Mesenchymal stem cell (in vitro differentiated cells and primary cell): ENCODE data around the gene PTPRN2.

Experiments
- DNase-seq: peaks from one replicate; pipeline ENCODE4 v3.0.0-alpha.2; 2013
- H2AFZ ChIP-seq: one replicate; pipeline ENCODE4 v1.6.1; 2013; ENCODE audit warnings: low read depth, mild to moderate bottlenecking, control low read depth, inconsistent platforms, low read length, moderate library complexity
- H2AK5ac ChIP-seq: 2 replicates; pipeline ENCODE4 v1.6.1; 2013; ENCODE audit warnings: low read length, moderate library complexity, mild to moderate bottlenecking, inconsistent platforms; ENCODE audit not compliant: severe bottlenecking
- H2BK120ac ChIP-seq: one replicate; pipeline ENCODE4 v1.6.1; 2013; ENCODE audit warnings: low read depth, mild to moderate bottlenecking, inconsistent platforms, low read length, moderate library complexity
- H2BK12ac ChIP-seq, 2 experiments: one replicate each; pipeline ENCODE4 v1.6.1; 2013; ENCODE audit warnings: inconsistent platforms in 2 of 2, low read length in 2 of 2, mild to moderate bottlenecking in 2 of 2, moderate library complexity in 2 of 2, control low read depth in 1 of 2
- H2BK15ac ChIP-seq: one replicate; pipeline ENCODE4 v1.6.1; 2013; ENCODE audit warnings: mild to moderate bottlenecking, low read depth, inconsistent platforms; ENCODE audit not compliant: poor library complexity, severe bottlenecking
- H2BK5ac ChIP-seq: 2 replicates; pipeline ENCODE4 v1.6.1; 2013; ENCODE audit warnings: low read depth, mild to moderate bottlenecking, low read length, control low read depth, inconsistent platforms; ENCODE audit not compliant: poor library complexity, severe bottlenecking
- H3K14ac ChIP-seq, 2 experiments: one replicate each; pipeline ENCODE4 v1.6.1; 2013; ENCODE audit warnings: inconsistent platforms in 2 of 2, low read length in 2 of 2, control low read depth in 1 of 2, mild to moderate bottlenecking in 1 of 2, moderate library complexity in 1 of 2
- H3K18ac ChIP-seq, 2 experiments: one replicate each; pipeline ENCODE4 v1.6.1; 2013; ENCODE audit warnings: inconsistent platforms in 2 of 2, low read length in 2 of 2, control low read depth in 1 of 2, low read depth in 1 of 2, mild to moderate bottlenecking in 1 of 2
- H3K23ac ChIP-seq, 2 experiments: one replicate each; pipeline ENCODE4 v1.6.1; 2013; ENCODE audit warnings: inconsistent platforms in 2 of 2, low read length in 2 of 2, mild to moderate bottlenecking in 2 of 2, moderate library complexity in 2 of 2, control low read depth in 1 of 2
- H3K27ac ChIP-seq: 2 replicates; pipeline ENCODE4 v1.5.1; 2013; ENCODE audit warnings: mild to moderate bottlenecking, moderate library complexity, low read length, control low read depth, inconsistent platforms; ENCODE audit not compliant: poor library complexity, severe bottlenecking
- H3K27me3 ChIP-seq, 2 experiments: 2 replicates each; pipeline versions ENCODE4 v1.6.1 to v1.7.0; 2013; ENCODE audit warnings: low read length in 2 of 2, mild to moderate bottlenecking in 2 of 2, moderate library complexity in 2 of 2, control low read depth in 1 of 2, inconsistent platforms in 1 of 2; ENCODE audit not compliant: control insufficient read depth in 1 of 2, insufficient read depth in 1 of 2
- H3K36me3 ChIP-seq, 2 experiments: 2 replicates each; pipeline versions ENCODE4 v1.6.1 to v1.7.0; 2013; ENCODE audit warnings: low read length in 2 of 2, control low read depth in 1 of 2, inconsistent platforms in 1 of 2, low read depth in 1 of 2, mild to moderate bottlenecking in 1 of 2; ENCODE audit not compliant: insufficient read depth in 2 of 2, control insufficient read depth in 1 of 2
- H3K4ac ChIP-seq, 2 experiments: one replicate each; pipeline ENCODE4 v1.6.1; 2013; ENCODE audit warnings: inconsistent platforms in 2 of 2, low read length in 2 of 2, mild to moderate bottlenecking in 2 of 2, moderate library complexity in 2 of 2, control low read depth in 1 of 2, low read depth in 1 of 2
- H3K4me1 ChIP-seq: 2 replicates; pipeline ENCODE4 v1.6.1; 2013; ENCODE audit warnings: low read depth, low read length, control low read depth; ENCODE audit not compliant: control insufficient read depth, insufficient read depth
- H3K4me2 ChIP-seq: 2 replicates; pipeline ENCODE4 v1.6.1; 2013; ENCODE audit warnings: low read length, mild to moderate bottlenecking, inconsistent platforms; ENCODE audit not compliant: poor library complexity, severe bottlenecking
- H3K4me3 ChIP-seq, 2 experiments: 2 replicates each; pipeline versions ENCODE4 v1.5.1 to v1.7.0; 2013; ENCODE audit warnings: low read length in 2 of 2, mild to moderate bottlenecking in 2 of 2, control low read depth in 1 of 2, low read depth in 1 of 2; ENCODE audit not compliant: insufficient read depth in 1 of 2
- H3K79me1 ChIP-seq: replicated peaks from 2 replicates; pipeline ENCODE4 v1.6.1; 2013; ENCODE audit warnings: mild to moderate bottlenecking, control low read depth, low read length, inconsistent platforms; ENCODE audit not compliant: poor library complexity, severe bottlenecking
- H3K9ac ChIP-seq: 2 replicates; pipeline ENCODE4 v1.7.0; 2013; ENCODE audit warnings: mild to moderate bottlenecking, low read length, moderate library complexity
- H3K9me3 ChIP-seq: 2 replicates; pipeline ENCODE4 v1.7.0; 2013; ENCODE audit warnings: mild to moderate bottlenecking, low read length; ENCODE audit not compliant: control insufficient read depth
- H4K8ac ChIP-seq: one replicate; pipeline ENCODE4 v1.6.1; 2013; ENCODE audit warnings: inconsistent platforms, mild to moderate bottlenecking, low read length, moderate library complexity
- H4K91ac ChIP-seq: one replicate; pipeline ENCODE4 v1.6.1; 2013; ENCODE audit warnings: mild to moderate bottlenecking, low read length, inconsistent platforms
- WGBS: methylation state at CpG from one replicate; pipeline ENCODE4 v1.1.7; 2013; ENCODE audit warnings: mixed read lengths; 5-methylcytosine and 5-hydroxymethylcytosine counted together

Gene PTPRN2

DNA sequence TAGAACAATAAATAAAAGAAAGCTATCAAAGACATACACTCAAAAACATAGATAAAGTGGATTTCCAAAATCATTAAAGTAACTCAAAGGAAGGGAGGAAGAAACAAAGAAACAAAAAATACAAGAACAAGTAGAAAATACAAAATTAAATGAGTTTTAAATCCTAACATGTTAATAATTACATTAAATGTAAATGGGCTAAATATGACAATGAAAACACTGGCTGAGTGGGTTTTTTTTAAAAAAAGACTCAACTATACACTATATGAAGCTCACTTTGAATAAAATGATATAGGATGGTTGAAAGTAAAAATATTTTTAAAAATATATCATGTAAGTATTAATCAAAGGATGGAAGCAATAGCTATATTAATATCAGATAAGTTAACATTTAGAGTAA lies 371.4 kb downstream of the PTPRN2 start:
- no peaks in the 10 kb centered on the region for H3K4me1 ChIP-seq
- no peak overlapping the region for H2BK12ac ChIP-seq
- H3K36me3 ChIP-seq: no peaks in the 10 kb centered on the region
- no peak overlapping the region for H2BK15ac ChIP-seq
- no peak overlapping the region for H3K9ac ChIP-seq
- H3K14ac ChIP-seq: no peak overlapping the region
- H2BK5ac ChIP-seq: no peak overlapping the region
- H3K27me3 ChIP-seq: no peaks in the 10 kb centered on the region
- H3K9me3 ChIP-seq: peaks cover 43% of the 10 kb centered on the region
- H3K79me1 ChIP-seq: no peaks in the 10 kb centered on the region
- H3K23ac ChIP-seq: no peak overlapping the region
- no peak overlapping the region for H4K91ac ChIP-seq
- H3K4ac ChIP-seq: no peak overlapping the region
- no peak for DNase-seq
- H3K18ac ChIP-seq: no peak overlapping the region
- H2AFZ ChIP-seq: no peak overlapping the region
- no peak overlapping the region for H3K27ac ChIP-seq
- H4K8ac ChIP-seq: no peak overlapping the region
- no peak overlapping the region for H3K4me3 ChIP-seq
- no peak overlapping the region for H3K4me2 ChIP-seq
- no peak overlapping the region for H2AK5ac ChIP-seq
- H2BK120ac ChIP-seq: no peak overlapping the region

- Histone ChIP-seq H2BK15ac (no peak overlapping the region), H2BK5ac (no peak overlapping the region), H3K9ac (no peak overlapping the region), H3K4me2 (no peak overlapping the region), H3K14ac (no peak overlapping the region), H2BK120ac (no peak overlapping the region), H3K27ac (no peak overlapping the region), H3K9me3 (peaks cover 16% of the 10 kb centered on the region), H2AFZ (no peak overlapping the region), H3K79me1 (no peaks in the 10 kb centered on the region), H2AK5ac (no peak overlapping the region), H3K4me3 (no peak overlapping the region), H4K91ac (no peak overlapping the region), H4K8ac (no peak overlapping the region), H3K18ac (no peak overlapping the region), H3K27me3 (no peaks in the 10 kb centered on the region), H3K23ac (no peak overlapping the region), H3K36me3 (no peaks in the 10 kb centered on the region), H3K4me1 (no peaks in the 10 kb centered on the region), H2BK12ac (no peak overlapping the region), H3K4ac (no peak overlapping the region)
- WGBS: 48% methylated on average over 1 of the region's 1 CpG
- no peak for DNase-seq
Observed at GRCh38 chr7:158209435-158209834, 378.2 kb downstream of the PTPRN2 start.

- Histone ChIP-seq H3K36me3 (no peaks in the 10 kb centered on the region), H3K79me1 (no peaks in the 10 kb centered on the region), H3K4ac (no peak overlapping the region), H3K9ac (no peak overlapping the region), H2AFZ (no peak overlapping the region), H3K27me3 (no peaks in the 10 kb centered on the region), H3K4me1 (no peaks in the 10 kb centered on the region), H2BK120ac (no peak overlapping the region), H3K4me2 (no peak overlapping the region), H3K18ac (no peak overlapping the region), H4K91ac (no peak overlapping the region), H4K8ac (no peak overlapping the region), H3K27ac (no peak overlapping the region), H2BK12ac (no peak overlapping the region), H2BK5ac (no peak overlapping the region), H2BK15ac (no peak overlapping the region), H3K23ac (no peak overlapping the region), H3K9me3 (peaks cover 20% of the 10 kb centered on the region), H3K14ac (no peak overlapping the region), H3K4me3 (no peak overlapping the region), H2AK5ac (no peak overlapping the region)
- 73% methylated on average over 6 of the region's 6 CpGs for WGBS
- DNase-seq: no peak
Observed at GRCh38 chr7:158206341-158206740, 381.3 kb downstream of the PTPRN2 start.

DNA sequence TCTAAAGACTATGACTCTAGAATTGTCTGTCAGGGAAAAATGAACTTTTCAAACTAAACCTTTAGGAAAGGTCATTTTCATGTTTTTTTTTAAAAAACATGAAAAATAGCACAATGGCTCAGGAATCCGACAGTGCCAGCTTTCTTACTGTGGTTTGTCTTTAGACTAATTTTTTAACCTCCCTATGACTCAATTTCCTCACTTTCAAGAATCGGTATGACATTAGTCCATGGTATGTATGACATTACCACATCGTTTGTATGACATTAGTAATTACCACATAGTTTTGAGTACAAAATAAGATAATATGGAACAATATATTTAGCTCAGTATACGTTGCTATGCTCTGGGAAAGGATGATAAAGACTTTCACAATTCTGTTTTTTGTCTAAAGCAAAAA lies 383.2 kb downstream of the PTPRN2 start:
- H2BK15ac ChIP-seq: no peak overlapping the region
- 27% methylated on average over 2 of the region's 4 CpGs for WGBS
- no peak overlapping the region for H3K14ac ChIP-seq
- H3K79me1 ChIP-seq: no peaks in the 10 kb centered on the region
- no peak overlapping the region for H3K9ac ChIP-seq
- no peak overlapping the region for H3K4me2 ChIP-seq
- no peak overlapping the region for H4K8ac ChIP-seq
- no peak overlapping the region for H3K23ac ChIP-seq
- H3K27ac ChIP-seq: no peak overlapping the region
- no peak overlapping the region for H2BK12ac ChIP-seq
- no peaks in the 10 kb centered on the region for H3K27me3 ChIP-seq
- H3K36me3 ChIP-seq: no peaks in the 10 kb centered on the region
- no peak overlapping the region for H2AK5ac ChIP-seq
- no peaks in the 10 kb centered on the region for H3K4me1 ChIP-seq
- no peak overlapping the region for H2BK5ac ChIP-seq
- H3K18ac ChIP-seq: no peak overlapping the region
- H3K4me3 ChIP-seq: no peak overlapping the region
- no peak overlapping the region for H2AFZ ChIP-seq
- H2BK120ac ChIP-seq: no peak overlapping the region
- H3K9me3 ChIP-seq: peaks cover 17% of the 10 kb centered on the region
- H4K91ac ChIP-seq: no peak overlapping the region
- DNase-seq: no peak
- H3K4ac ChIP-seq: no peak overlapping the region
